Gastrocnemius medialis (tissue), 4 donors: ENCODE data around the gene G6PC2.

Experiments
- POLR2A ChIP-seq, 2 donors: fragments of 450-650 bp; IDR thresholded peaks; one replicate each; pipeline ENCODE4 v1.6.1; 2017; ENCODE audit warnings: antibody characterized with exemption in 2 of 2, mild to moderate bottlenecking in 2 of 2, moderate library complexity in 2 of 2
- TF ChIP-seq, protein P1 (sequence below), 5 experiments: fragments of 450-650 bp in 3 of 5; fragments of 200-600 bp in 2 of 5; sonication (generic) in 2 of 5; IDR thresholded peaks in 4 of 5; conservative IDR thresholded peaks in 1 of 5; 1 replicate in 4 of 5; 2 replicates in 1 of 5; pipeline ENCODE4 v1.5.1; 2016 to 2019; ENCODE audit warnings: antibody characterized with exemption in 5 of 5, mild to moderate bottlenecking in 3 of 5, moderate library complexity in 3 of 5

DNA sequence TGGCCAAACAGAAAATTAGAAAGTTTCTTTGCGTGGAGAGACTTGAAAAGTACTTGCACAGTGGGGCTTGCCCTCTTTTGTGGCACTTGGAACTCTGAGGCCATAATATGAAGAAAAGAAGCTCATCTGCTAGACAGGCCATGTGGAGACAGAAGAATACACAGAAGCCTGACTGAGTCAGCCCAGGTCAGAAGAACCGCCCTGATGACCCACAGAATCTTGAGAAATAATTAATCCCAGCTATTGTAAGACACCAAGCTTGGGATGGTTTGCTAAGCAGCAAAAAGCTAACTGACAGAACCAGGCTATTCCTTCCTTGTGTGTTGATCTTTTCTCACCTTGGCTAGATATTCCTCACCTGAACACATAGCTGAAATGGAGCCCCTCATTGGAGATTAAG lies 33.7 kb downstream of the G6PC2 start:
- no peak for TF ChIP-seq POLR2A (IDR thresholded peaks at IDR 0.05)
- TF ChIP-seq, protein P1, sequence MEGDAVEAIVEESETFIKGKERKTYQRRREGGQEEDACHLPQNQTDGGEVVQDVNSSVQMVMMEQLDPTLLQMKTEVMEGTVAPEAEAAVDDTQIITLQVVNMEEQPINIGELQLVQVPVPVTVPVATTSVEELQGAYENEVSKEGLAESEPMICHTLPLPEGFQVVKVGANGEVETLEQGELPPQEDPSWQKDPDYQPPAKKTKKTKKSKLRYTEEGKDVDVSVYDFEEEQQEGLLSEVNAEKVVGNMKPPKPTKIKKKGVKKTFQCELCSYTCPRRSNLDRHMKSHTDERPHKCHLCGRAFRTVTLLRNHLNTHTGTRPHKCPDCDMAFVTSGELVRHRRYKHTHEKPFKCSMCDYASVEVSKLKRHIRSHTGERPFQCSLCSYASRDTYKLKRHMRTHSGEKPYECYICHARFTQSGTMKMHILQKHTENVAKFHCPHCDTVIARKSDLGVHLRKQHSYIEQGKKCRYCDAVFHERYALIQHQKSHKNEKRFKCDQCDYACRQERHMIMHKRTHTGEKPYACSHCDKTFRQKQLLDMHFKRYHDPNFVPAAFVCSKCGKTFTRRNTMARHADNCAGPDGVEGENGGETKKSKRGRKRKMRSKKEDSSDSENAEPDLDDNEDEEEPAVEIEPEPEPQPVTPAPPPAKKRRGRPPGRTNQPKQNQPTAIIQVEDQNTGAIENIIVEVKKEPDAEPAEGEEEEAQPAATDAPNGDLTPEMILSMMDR (IDR thresholded peaks at IDR 0.05 in 4 of 5, conservative IDR thresholded peaks at IDR 0.05 in 1 of 5) = no peak
